ENCODE measurements around the gene CYP4F22.

- no peak for TF ChIP-seq POLR2A (IDR thresholded peaks at IDR 0.05)
- peak; percentile 78 for TF ChIP-seq POLR2AphosphoS5 (IDR thresholded peaks at IDR 0.05)
- TF ChIP-seq, protein P1, sequence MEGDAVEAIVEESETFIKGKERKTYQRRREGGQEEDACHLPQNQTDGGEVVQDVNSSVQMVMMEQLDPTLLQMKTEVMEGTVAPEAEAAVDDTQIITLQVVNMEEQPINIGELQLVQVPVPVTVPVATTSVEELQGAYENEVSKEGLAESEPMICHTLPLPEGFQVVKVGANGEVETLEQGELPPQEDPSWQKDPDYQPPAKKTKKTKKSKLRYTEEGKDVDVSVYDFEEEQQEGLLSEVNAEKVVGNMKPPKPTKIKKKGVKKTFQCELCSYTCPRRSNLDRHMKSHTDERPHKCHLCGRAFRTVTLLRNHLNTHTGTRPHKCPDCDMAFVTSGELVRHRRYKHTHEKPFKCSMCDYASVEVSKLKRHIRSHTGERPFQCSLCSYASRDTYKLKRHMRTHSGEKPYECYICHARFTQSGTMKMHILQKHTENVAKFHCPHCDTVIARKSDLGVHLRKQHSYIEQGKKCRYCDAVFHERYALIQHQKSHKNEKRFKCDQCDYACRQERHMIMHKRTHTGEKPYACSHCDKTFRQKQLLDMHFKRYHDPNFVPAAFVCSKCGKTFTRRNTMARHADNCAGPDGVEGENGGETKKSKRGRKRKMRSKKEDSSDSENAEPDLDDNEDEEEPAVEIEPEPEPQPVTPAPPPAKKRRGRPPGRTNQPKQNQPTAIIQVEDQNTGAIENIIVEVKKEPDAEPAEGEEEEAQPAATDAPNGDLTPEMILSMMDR (IDR thresholded peaks at IDR 0.05) = no peak
These were observed 86.7 kb downstream of the CYP4F22 start for GRCh38 chr19:15595069-15595468.

Measured in prostate gland (tissue), 2 donors.